Peyer's patch (tissue), 4 donors: ENCODE measurements around the gene CEP97.

Experiments
- CTCF ChIP-seq, 6 experiments: fragments of 450-650 bp in 4 of 6; fragments of 200-600 bp in 2 of 6; sonication (generic) in 1 of 6; IDR thresholded peaks; one replicate each; pipeline ENCODE4 v1.5.1; 2017 to 2019; ENCODE audit warnings: antibody characterized with exemption in 6 of 6, mild to moderate bottlenecking in 3 of 6, moderate library complexity in 1 of 6
- POLR2A ChIP-seq, 2 donors: fragments of 450-650 bp; IDR thresholded peaks; one replicate each; pipeline ENCODE4 v1.5.1; 2017; ENCODE audit warnings: antibody characterized with exemption in 2 of 2, mild to moderate bottlenecking in 2 of 2, moderate library complexity in 2 of 2

- TF ChIP-seq POLR2A (IDR thresholded peaks at IDR 0.05) (no peak), CTCF (IDR thresholded peaks at IDR 0.05) (no peak)
Measured at GRCh38 chr3:101817992-101818391, 93.6 kb downstream of the CEP97 start.
